H7 (cell line): ENCODE data around the gene CDHR2. TPM values are rescaled to one million over a fixed set of nuclear protein-coding genes. Genes with fewer than 3 reads are reported as not detected.
"Not testable (repeated sequence)": the region's sequence is repeated elsewhere in the genome, so short reads cannot be mapped to it uniquely, and the experiment has no call there.

Source experiments
- DNase-seq: peaks from one replicate; pipeline ENCODE4 v3.0.0; 2012
- H3K27me3 ChIP-seq: 2 replicates; pipeline ENCODE4 v1.6.0; 2011; ENCODE audit warnings: mild to moderate bottlenecking, low read length; ENCODE audit not compliant: control insufficient read depth, insufficient read depth
- H3K36me3 ChIP-seq: replicated peaks from 2 replicates; pipeline ENCODE4 v1.5.1; 2011; ENCODE audit warnings: low read length; ENCODE audit not compliant: control insufficient read depth, insufficient read depth
- H3K4me3 ChIP-seq: 2 replicates; pipeline ENCODE4 v1.5.1; 2011; ENCODE audit warnings: low read depth, mild to moderate bottlenecking, control low read depth, low read length, moderate library complexity; ENCODE audit not compliant: insufficient read depth
- total RNA-seq: library from RNA; depleted of rRNA; stranded (reverse); fragments of >200 nt; shearing (Covaris generic); gene quantifications from 2 replicates; pipeline ENCODE4 v1.2.3, GENCODE V29; 2014

The CDHR2 gene
- total RNA-seq, 1 experiment from 2014 or later = 0.21 TPM

DNA sequence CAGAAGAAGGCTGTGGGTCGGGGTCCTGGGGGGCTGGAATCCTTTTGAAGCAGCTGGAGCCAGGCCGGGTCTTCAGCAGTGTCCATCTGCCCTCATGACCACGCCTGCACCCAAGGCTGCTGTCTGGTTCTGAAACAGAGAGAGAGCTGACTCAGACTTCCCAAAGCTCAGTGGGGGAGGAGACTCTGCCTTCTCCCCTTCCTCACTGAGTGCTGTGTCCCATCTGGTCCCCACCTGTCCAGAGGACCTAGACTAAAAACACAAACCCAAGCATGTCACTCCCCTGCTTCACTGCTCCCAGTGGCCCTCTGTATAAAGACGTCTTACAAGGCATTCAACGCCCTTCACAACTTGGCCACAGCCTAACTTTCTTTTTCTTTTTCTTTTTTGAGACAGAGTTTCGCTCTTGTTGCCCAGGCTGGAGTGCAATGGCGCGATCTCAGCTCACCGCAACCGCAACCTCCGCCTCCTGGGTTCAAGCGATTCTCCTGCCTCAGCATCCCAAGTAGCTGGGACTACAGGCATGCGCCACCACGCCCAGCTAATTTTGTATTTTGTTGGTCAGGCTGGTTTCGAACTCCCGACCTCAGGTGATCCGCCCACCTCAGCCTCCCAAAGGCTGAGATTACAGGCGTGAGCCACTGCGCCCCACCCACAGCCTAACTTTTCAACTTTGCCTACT lies 50.7 kb downstream of the CDHR2 start:
- not testable (repeated sequence) for DNase-seq, H3K27me3 ChIP-seq, H3K4me3 ChIP-seq, H3K36me3 ChIP-seq

DNA sequence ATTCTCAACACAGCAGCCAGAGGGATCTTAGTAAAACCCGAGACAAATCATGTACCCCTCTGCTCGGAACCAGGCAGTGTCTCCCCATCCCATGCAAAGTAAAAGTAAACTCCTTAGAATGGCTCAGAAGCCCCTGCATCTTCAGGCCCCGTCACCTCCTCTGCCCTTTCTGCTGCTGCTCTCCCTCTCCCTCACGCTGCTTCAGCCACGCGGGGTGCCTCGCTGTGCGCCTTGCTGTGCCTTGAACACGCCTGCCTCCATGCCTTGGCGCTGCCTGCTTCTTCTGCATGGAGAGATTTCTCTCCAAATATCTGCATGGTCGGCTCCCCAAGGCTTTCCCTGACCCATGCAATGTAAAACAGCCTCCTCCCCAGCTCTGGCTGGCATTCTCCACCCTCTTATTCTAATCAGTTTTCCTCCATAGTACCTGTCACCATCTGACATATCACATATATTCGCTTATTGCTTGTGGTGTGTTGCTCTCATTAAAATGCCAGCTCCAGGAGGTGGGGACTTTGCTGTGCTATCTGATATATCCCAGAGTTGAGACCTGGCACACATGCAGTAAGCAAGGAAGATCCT lies 52.9 kb downstream of the CDHR2 start:
- H3K36me3 ChIP-seq = no peaks in the 10 kb centered on the region; the same call in 1 of the 2 replicates
- no peak overlapping the region for H3K4me3 ChIP-seq
- H3K27me3 ChIP-seq = no peaks in the 10 kb centered on the region
- no peak for DNase-seq

- no peak for DNase-seq
- Histone ChIP-seq H3K4me3 (no peak overlapping the region), H3K27me3 (no peaks in the 10 kb centered on the region)
Observed at GRCh38 chr5:176603091-176603490, 53.9 kb downstream of the CDHR2 start.

GRCh38 chr5:176606032-176606431 lies 56.9 kb downstream of the CDHR2 start:
- no peak for DNase-seq
- Histone ChIP-seq H3K27me3 (peaks cover 6% of the 10 kb centered on the region), H3K36me3 (no peaks in the 10 kb centered on the region), H3K4me3 (no peak overlapping the region)

More at GRCh38 chr5:176603091-176603490, 53.9 kb downstream of the CDHR2 start:
- H3K36me3 ChIP-seq = no peaks in the 10 kb centered on the region; the same call in 1 of the 2 replicates

DNA sequence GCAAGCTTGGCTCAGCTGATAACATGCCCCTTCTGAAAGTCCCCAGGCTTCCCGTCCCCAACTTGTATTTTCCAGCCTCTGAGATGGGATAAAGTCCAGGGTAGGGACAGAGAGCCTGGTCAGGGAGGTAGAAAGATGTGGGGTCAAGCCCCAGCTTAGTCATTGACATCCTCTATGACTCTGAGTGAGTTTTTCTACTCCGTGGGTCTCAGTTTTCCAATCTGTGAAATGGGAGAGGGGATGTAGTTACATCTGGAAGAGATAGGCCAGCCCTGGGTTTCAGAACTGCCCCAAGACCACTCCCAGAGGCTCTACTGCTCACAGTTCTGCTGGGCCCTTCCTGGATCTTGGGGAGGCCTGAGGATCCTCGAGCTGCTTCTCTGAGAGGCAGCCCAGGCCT lies 57.7 kb downstream of the CDHR2 start:
- H3K4me3 ChIP-seq = no peak overlapping the region
- H3K27me3 ChIP-seq = peaks cover 6% of the 10 kb centered on the region
- no peak for DNase-seq
- H3K36me3 ChIP-seq = no peaks in the 10 kb centered on the region

- no peak for DNase-seq
- no peaks in the 10 kb centered on the region for H3K36me3 ChIP-seq
- H3K4me3 ChIP-seq = no peak overlapping the region
- peaks cover 6% of the 10 kb centered on the region for H3K27me3 ChIP-seq
Observed at GRCh38 chr5:176608142-176608705, 59.1 kb downstream of the CDHR2 start.

DNA sequence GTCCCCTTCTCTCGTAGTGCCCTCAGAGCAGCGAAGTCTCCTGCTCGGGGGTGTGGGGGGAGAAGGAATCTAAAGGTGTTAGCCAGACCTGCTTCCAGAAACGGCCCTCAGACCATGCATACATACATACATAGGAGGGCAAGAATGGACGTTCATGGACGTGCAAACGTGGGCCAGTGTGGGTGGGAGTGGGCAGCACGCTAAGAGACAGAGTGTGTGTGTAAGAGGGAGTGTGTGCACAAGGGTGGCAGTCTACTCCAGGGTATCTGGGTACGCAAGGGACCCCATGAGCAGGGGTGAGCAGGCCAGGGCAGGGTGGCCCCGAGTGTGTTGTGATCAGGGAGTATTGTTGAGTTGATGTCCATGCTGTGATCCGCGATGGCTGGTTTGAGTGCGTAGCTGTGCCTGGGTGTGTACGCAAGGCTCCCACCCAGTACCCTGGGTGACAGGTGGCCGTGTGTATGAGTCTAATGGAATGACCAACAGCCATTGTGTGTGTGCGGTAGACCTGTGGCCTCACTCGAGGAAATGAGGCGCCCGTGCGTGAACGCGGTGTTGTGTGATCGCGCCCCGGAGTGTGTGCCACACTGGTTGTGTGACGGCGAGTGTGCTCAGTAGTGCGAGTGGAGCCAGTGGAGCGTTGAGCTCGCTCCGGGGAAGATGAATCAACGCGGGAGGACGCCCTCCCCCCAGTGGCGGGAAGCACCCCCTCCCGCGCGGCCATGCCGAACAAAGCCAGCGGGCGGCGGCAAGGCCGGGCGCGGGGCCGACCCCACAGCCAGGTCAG lies 60.0 kb downstream of the CDHR2 start:
- no peak for DNase-seq
- peaks cover 6% of the 10 kb centered on the region for H3K27me3 ChIP-seq
- peak overlapping the region; percentile 73 for H3K4me3 ChIP-seq
- no peaks in the 10 kb centered on the region for H3K36me3 ChIP-seq

GRCh38 chr5:176609724-176610434 lies 60.7 kb downstream of the CDHR2 start, which contains the start of gene GPRIN1:
TSS of gene GPRIN1 (minus strand) at chr5:176610156. CDS start at chr5:176599834, 10,322 bp downstream.
- peaks cover 6% of the 10 kb centered on the region for H3K27me3 ChIP-seq
- DNase-seq = peak; percentile 99
- peak within 1 kb of the TSS; percentile 73 for H3K4me3 ChIP-seq
- H3K36me3 ChIP-seq = no peaks in the 10 kb centered on the region

DNA sequence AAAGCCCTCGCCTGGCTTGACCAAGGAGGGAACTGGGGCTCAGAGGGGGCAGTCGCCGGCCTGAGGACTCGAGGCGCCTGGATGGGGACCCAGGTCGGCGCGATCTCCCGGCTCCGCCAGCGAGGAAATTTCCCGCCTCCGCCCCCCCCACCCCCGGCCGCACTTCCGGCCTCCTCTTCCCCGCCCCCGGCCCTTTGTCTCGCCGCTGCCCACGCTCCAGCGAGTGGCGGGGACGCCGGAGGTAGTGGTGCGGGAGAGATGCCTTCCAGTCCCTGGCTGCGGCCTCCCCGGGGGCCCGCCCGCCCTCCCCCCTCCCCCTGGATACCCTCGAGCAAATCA lies 61.3 kb downstream of the CDHR2 start:
- Histone ChIP-seq H3K36me3 (no peaks in the 10 kb centered on the region), H3K27me3 (peaks cover 6% of the 10 kb centered on the region), H3K4me3 (peak overlapping the region; percentile 73)
- DNase-seq = no peak

- peak; percentile 80 for DNase-seq
- no peak overlapping the region for H3K4me3 ChIP-seq
- H3K36me3 ChIP-seq = no peaks in the 10 kb centered on the region
- H3K27me3 ChIP-seq = peaks cover 8% of the 10 kb centered on the region
Observed at GRCh38 chr5:176611435-176611834, 62.3 kb downstream of the CDHR2 start.

DNA sequence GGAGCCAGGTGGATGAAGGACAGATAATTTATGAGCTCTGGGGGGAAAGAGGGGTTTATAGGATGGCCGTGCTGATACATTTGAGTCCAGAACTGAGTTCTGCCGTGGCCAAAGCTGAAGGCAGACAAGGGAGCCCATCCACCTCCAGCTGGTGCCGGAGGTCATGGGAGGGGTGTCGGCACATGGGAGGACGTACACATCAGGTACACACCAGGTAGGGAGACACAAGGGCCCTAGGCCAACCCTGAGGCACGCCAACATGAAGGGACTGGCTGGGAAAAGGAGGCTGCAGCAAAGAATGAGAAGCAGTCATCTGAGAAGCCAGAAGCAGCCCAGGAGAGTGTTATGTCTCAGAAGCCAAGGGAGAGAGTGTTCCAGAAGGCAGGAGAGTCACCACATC lies 62.9 kb downstream of the CDHR2 start:
- DNase-seq = no peak
- Histone ChIP-seq H3K36me3 (no peaks in the 10 kb centered on the region), H3K4me3 (no peak overlapping the region), H3K27me3 (peaks cover 8% of the 10 kb centered on the region)

GRCh38 chr5:176612855-176613254 lies 63.7 kb downstream of the CDHR2 start:
- Histone ChIP-seq H3K4me3 (no peak overlapping the region), H3K27me3 (peaks cover 11% of the 10 kb centered on the region), H3K36me3 (no peaks in the 10 kb centered on the region)
- no peak for DNase-seq

DNA sequence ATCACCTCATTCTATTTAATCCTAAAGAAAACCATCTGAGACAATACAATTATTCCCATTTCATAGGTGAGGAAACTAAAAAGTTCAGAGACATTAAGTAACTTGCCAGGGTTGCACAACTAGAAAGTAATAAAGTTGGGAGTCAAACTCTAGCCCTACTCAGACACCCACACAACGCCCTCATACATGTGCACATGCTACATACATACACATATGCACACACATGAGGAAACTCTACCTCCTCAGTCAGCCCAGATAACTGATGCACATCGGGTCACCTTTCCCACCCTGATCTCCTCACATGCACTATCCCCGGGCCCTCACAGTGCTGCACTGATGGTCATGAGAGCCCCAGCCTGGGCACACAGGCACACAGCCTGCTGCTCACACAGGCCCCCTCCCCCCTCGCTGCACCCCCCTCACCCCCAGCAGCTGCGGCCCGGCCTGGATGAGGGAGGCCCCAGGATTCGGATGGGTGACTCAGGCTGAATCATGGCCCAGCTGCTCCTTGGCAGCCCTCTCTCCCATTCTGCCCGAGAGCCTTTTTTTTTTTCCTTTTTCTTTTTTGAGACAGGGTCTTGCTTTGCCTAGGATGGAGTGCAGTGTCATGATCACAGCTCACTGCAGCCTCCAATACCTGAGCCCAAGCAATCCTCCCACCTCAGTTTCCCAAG lies 65.8 kb downstream of the CDHR2 start:
- Histone ChIP-seq H3K36me3 (no peaks in the 10 kb centered on the region), H3K4me3 (no peak overlapping the region), H3K27me3 (peaks cover 25% of the 10 kb centered on the region)
- no peak for DNase-seq

- peaks cover 36% of the 10 kb centered on the region for H3K27me3 ChIP-seq
Observed at GRCh38 chr5:176616511-176616910, 67.4 kb downstream of the CDHR2 start.

More at GRCh38 chr5:176616511-176616910, 67.4 kb downstream of the CDHR2 start:
- DNase-seq = no peak
- no peaks in the 10 kb centered on the region for H3K36me3 ChIP-seq
- no peak overlapping the region for H3K4me3 ChIP-seq
